Ascending aorta (tissue), 2 donors: Measurements from ENCODE around the gene SELL. TPM values are rescaled to one million over a fixed set of nuclear protein-coding genes. Genes with fewer than 3 reads are reported as not detected.
"Not testable (repeated sequence)": the region's sequence is repeated elsewhere in the genome, so short reads cannot be mapped to it uniquely, and the experiment has no call there.

Experiments
- DNase-seq, 2 donors: peaks; one replicate each; pipeline ENCODE4 v3.0.0-alpha.2; 2019; ENCODE audit warnings: low spot score in 2 of 2
- H3K27ac ChIP-seq, 2 donors: fragments of 200-600 bp; sonication (generic); one replicate each; pipeline ENCODE4 v1.5.1; 2016 to 2017; ENCODE audit warnings: mild to moderate bottlenecking in 1 of 2
- H3K27me3 ChIP-seq: fragments of 200-600 bp; sonication (generic); one replicate; pipeline ENCODE4 v1.5.1; 2017
- H3K36me3 ChIP-seq, 2 donors: fragments of 200-600 bp; sonication (generic); one replicate each; pipeline ENCODE4 v1.5.1; 2016
- H3K4me1 ChIP-seq, 2 donors: fragments of 200-600 bp; sonication (generic); one replicate each; pipeline ENCODE4 v1.5.1; 2016 to 2017; ENCODE audit warnings: mild to moderate bottlenecking in 1 of 2
- H3K4me3 ChIP-seq, 2 donors: fragments of 200-600 bp; sonication (generic); one replicate each; pipeline ENCODE4 v1.5.1; 2016 to 2017; ENCODE audit warnings: mild to moderate bottlenecking in 1 of 2
- H3K9me3 ChIP-seq, 2 donors: fragments of 200-600 bp; sonication (generic); one replicate each; pipeline ENCODE4 v1.5.1; 2016
- CTCF ChIP-seq, 3 experiments: fragments of 200-600 bp in 2 of 3; fragments of 450-650 bp in 1 of 3; sonication (generic) in 2 of 3; IDR thresholded peaks; one replicate each; pipeline ENCODE4 v1.5.1; 2016 to 2019; ENCODE audit warnings: antibody characterized with exemption in 3 of 3, mild to moderate bottlenecking in 1 of 3, moderate library complexity in 1 of 3
- intact Hi-C: fragments of 100-400 bp; cut with DNase I; formaldehyde crosslinking; loops from one replicate; pipeline ENCODE4 v1.15.1; 2023
- total RNA-seq: library from RNA; depleted of rRNA; stranded (reverse); fragments of >200 nt; gene quantifications from one replicate; pipeline ENCODE4 v1.1.0, GENCODE V29; 2016

SELL gene
- total RNA-seq, 1 donor from 2014 or later, result 1.9 TPM

GRCh38 chr1:169682071-169682470 is 29.3 kb downstream of the SELL start:
- no peaks in the 10 kb centered on the region for H3K36me3 ChIP-seq
- TF ChIP-seq CTCF (IDR thresholded peaks at IDR 0.05), result no peak
- DNase-seq, result no peak

GRCh38 chr1:169681140-169681539 is 30.3 kb downstream of the SELL start:
- H3K27ac ChIP-seq, result no peak overlapping the region
- H3K4me1 ChIP-seq, result no peaks in the 10 kb centered on the region
- intact Hi-C loops, result no loop called here
- H3K9me3 ChIP-seq, result no peaks in the 10 kb centered on the region
- H3K27me3 ChIP-seq, result no peaks in the 10 kb centered on the region
- no peak overlapping the region for H3K4me3 ChIP-seq
- no peak for DNase-seq
- TF ChIP-seq CTCF (IDR thresholded peaks at IDR 0.05), result no peak
- H3K36me3 ChIP-seq, result no peaks in the 10 kb centered on the region

More at GRCh38 chr1:169682071-169682470, 29.3 kb downstream of the SELL start:
- Histone ChIP-seq H3K27ac (no peak overlapping the region), H3K27me3 (no peaks in the 10 kb centered on the region), H3K9me3 (no peaks in the 10 kb centered on the region), H3K4me1 (no peaks in the 10 kb centered on the region), H3K4me3 (no peak overlapping the region)
- intact Hi-C loops, result no loop called here

- Histone ChIP-seq H3K4me3 (no peak overlapping the region), H3K36me3 (no peaks in the 10 kb centered on the region), H3K4me1 (no peaks in the 10 kb centered on the region), H3K27me3 (no peaks in the 10 kb centered on the region), H3K27ac (no peak overlapping the region), H3K9me3 (no peaks in the 10 kb centered on the region)
- DNase-seq, result no peak
- TF ChIP-seq CTCF (IDR thresholded peaks at IDR 0.05), result no peak
- intact Hi-C loops, result no loop called here
Observed at GRCh38 chr1:169680377-169681019, 30.9 kb downstream of the SELL start.

GRCh38 chr1:169679692-169680091 is 31.7 kb downstream of the SELL start:
- no peak for TF ChIP-seq CTCF (IDR thresholded peaks at IDR 0.05)
- H3K27ac ChIP-seq, result no peak overlapping the region
- intact Hi-C loops, result no loop called here
- H3K9me3 ChIP-seq, result no peaks in the 10 kb centered on the region
- H3K36me3 ChIP-seq, result no peaks in the 10 kb centered on the region
- no peak overlapping the region for H3K4me3 ChIP-seq
- H3K4me1 ChIP-seq, result no peaks in the 10 kb centered on the region
- no peaks in the 10 kb centered on the region for H3K27me3 ChIP-seq
- DNase-seq, result no peak

- intact Hi-C loops, result no loop called here
- no peak overlapping the region for H3K27ac ChIP-seq
- no peaks in the 10 kb centered on the region for H3K27me3 ChIP-seq
- no peaks in the 10 kb centered on the region for H3K36me3 ChIP-seq
- no peaks in the 10 kb centered on the region for H3K4me1 ChIP-seq
- DNase-seq, result no peak
- no peak overlapping the region for H3K4me3 ChIP-seq
- H3K9me3 ChIP-seq, result no peaks in the 10 kb centered on the region
- TF ChIP-seq CTCF (IDR thresholded peaks at IDR 0.05), result no peak
Observed at GRCh38 chr1:169676001-169676400, 35.4 kb downstream of the SELL start.

DNA sequence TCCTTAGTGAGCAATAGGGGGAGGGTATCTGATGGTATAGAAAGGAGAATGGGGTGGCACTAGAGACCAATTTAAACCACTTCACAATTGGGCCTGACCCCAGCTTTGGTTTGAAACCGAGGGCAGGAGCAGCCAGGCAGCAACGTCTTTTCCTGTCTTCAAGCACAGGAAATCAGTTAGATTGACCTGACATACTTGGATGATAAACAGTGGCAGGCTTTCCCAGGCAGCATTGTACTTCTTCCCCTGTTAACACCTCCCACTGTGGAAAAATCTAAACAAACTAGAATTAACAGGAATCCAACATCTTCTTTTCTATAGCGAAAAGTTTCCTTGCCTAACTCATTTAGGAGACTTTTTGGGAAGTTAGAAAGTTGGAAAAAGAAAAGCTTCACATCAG is 40.6 kb downstream of the SELL start:
- intact Hi-C loops, result no loop called here
- no peak for DNase-seq

DNA sequence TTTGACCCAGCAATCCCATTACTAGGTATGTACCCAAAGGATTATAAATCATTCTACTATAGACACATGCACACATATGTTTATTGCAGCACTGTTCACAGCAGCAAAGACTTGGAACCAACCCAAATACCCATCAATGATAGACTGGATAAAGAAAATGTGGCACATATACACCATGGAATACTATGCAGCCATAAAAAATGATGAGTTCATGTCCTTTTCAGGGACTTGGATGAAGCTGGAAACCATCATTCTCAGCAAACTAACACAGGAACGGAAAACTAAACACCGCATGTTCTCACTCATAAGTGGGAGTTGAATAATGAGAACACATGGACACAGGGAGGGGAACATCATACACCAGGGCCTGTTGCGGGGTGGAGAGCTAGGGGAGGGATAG is 41.2 kb downstream of the SELL start:
- H3K27ac ChIP-seq, intact Hi-C loops, H3K4me1 ChIP-seq, DNase-seq, H3K4me3 ChIP-seq, H3K27me3 ChIP-seq, H3K9me3 ChIP-seq, H3K36me3 ChIP-seq: not testable (repeated sequence)

More for the DNA sequence above, 40.6 kb downstream of the SELL start:
- Histone ChIP-seq H3K9me3 (no peaks in the 10 kb centered on the region), H3K36me3 (no peaks in the 10 kb centered on the region), H3K27ac (no peak overlapping the region), H3K4me3 (no peak overlapping the region), H3K4me1 (no peaks in the 10 kb centered on the region), H3K27me3 (no peaks in the 10 kb centered on the region)
- no peak for TF ChIP-seq CTCF (IDR thresholded peaks at IDR 0.05)

DNA sequence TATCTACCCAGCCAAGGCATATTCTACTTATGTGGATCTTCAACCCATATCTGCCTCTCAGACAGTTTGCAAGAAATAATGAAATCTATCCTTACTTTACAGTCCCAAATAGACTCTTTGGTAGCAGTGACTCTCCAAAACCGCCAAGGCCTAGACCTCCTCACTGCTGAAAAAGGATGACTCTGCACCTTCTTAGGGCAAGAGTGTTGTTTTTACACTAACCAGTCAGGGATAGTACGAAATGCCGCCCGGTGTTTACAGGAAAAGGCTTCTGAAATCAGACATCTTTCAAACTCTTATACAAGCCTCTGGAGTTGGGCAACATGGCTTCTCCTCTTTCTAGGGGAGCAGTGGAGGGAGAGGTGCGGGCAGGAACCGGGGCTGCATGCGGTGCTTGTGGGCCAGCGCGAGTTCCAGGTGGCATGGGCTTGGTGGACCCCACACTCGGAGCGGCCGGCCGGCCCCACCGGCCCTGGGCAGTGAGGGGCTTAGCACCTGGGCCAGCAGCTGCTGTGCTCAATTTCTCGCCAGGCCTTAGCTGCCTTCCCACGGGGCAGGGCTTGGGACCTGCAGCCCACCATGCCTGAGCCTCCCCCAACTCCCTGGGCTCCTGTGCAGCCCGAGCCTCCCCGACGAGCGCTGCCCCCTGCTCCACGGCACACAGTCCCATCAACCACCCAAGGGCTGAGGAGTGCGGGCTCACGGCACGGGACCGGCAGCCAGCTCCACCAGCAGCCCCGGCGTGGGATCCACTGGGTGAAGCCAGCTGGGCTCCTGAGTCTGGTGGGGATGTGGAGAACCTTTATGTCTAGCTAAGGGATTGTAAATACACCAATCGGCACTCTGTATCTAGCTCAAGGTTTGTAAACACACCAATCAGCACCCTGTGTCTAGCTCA is 43.5 kb downstream of the SELL start:
- DNase-seq, H3K4me3 ChIP-seq, H3K27me3 ChIP-seq, H3K9me3 ChIP-seq, H3K36me3 ChIP-seq, intact Hi-C loops, H3K4me1 ChIP-seq, H3K27ac ChIP-seq: not testable (repeated sequence)
